Cardiac fibroblast (primary cell): ENCODE results near the gene CNN2.

Experiments
- DNase-seq, 2 donors: peaks; one replicate each; pipeline versions ENCODE4 v3.0.0 to v3.0.0-alpha.2; 2010; ENCODE audit warnings: low read depth in 2 of 2
- H3K4me3 ChIP-seq, 2 donors: replicated peaks in 1 of 2; 1 replicate in 1 of 2; 2 replicates in 1 of 2; pipeline ENCODE4 v1.5.1; 2011; ENCODE audit warnings: low read depth in 2 of 2, low read length in 2 of 2, mild to moderate bottlenecking in 2 of 2, moderate library complexity in 1 of 2
- TF ChIP-seq, protein P1 (sequence below): IDR thresholded peaks from one replicate; pipeline ENCODE4 v1.5.1; 2011; ENCODE audit warnings: low read depth, mild to moderate bottlenecking, low read length, inconsistent platforms

Gene CNN2

DNA sequence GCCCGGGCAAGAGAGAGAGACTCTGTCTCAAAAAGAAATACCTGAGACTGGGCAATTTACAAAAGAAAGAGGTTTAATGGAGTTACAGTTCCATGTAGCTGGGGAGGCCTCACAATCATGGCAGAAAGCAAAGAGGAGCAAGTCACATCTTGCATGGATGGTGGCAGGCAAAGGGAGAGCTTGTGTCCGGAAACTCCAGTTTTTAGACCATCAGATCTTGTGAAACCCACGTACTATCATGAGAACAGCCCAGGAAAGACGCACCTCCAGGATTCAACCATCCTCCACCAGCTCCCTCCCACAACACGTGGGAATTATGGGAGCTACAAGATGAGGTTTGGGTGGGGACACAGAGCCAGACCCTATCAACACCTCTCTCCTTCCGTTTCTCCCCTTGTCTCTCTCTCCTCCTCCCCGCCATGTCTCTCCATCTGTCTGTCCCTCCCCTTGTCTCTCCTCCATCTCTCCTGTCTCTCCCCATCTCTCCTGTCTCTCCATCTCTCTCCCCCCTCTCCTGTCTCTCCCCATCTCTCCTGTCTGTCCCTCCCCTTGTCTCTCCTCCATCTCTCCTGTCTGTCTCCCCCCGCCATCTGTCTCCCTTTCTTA is 58.7 kb downstream of the CNN2 start:
- TF ChIP-seq, protein P1, sequence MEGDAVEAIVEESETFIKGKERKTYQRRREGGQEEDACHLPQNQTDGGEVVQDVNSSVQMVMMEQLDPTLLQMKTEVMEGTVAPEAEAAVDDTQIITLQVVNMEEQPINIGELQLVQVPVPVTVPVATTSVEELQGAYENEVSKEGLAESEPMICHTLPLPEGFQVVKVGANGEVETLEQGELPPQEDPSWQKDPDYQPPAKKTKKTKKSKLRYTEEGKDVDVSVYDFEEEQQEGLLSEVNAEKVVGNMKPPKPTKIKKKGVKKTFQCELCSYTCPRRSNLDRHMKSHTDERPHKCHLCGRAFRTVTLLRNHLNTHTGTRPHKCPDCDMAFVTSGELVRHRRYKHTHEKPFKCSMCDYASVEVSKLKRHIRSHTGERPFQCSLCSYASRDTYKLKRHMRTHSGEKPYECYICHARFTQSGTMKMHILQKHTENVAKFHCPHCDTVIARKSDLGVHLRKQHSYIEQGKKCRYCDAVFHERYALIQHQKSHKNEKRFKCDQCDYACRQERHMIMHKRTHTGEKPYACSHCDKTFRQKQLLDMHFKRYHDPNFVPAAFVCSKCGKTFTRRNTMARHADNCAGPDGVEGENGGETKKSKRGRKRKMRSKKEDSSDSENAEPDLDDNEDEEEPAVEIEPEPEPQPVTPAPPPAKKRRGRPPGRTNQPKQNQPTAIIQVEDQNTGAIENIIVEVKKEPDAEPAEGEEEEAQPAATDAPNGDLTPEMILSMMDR = no peak

DNA sequence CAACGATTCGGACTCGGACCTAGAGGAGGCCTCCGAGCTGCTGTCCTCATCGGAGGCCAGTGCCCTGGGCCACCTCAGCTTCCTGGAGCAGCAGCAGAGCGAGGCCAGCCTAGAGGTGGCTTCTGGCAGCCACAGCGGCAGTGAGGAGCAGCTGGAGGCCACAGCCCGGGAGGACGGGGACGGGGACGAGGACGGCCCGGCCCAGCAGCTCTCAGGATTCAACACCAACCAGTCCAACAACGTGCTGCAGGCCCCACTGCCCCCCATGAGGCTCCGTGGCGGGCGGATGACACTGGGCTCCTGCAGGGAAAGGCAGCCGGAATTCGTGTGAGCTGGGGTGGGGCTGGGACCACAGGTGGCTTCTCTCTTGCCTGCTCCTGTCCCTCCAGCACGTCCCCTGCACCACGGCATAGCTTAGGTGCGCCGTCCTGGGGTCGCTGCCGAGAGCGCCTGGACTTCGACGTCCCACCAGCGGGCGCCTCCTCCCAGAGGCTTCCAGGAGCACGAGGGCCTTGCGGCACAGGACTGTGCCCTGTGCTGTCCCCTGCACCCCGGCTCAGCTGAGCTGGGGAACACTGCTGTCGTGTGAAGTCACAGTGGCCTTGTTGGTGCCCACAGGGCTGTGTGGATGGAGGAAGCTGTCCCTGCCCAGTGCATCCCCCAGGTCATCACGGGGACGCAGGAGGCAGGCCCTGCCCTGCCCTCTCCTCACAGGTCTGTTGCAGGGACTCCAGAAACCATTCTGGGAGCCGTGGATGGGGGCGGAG is 59.5 kb downstream of the CNN2 start:
- TF ChIP-seq, protein P1 = no peak
- no peak for DNase-seq
- H3K4me3 ChIP-seq = no peak overlapping the region

More for the DNA sequence above, 58.7 kb downstream of the CNN2 start:
- no peak overlapping the region for H3K4me3 ChIP-seq
- DNase-seq = no peak

DNA sequence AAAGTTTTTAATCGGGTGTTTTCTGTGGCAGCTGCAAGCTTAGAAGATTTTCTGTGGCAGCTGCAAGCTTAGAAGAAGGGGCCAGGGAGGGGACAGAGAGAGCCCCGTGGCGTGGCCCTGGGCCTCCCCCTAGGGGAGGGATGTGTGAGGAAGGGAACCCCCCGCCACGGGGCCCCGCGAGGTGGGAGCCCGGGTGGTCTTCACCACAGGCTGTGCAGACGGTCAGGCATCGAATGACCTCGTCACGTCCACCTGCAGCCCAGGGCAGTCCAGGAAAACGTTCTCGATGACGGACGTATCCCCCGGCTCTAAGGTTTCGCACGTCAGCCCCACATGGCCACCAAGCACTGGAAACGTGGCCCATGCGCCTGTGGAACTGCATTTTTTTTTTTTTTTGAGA is 60.2 kb downstream of the CNN2 start:
- TF ChIP-seq, protein P1 = no peak
- no peak for DNase-seq
- no peak overlapping the region for H3K4me3 ChIP-seq

DNA sequence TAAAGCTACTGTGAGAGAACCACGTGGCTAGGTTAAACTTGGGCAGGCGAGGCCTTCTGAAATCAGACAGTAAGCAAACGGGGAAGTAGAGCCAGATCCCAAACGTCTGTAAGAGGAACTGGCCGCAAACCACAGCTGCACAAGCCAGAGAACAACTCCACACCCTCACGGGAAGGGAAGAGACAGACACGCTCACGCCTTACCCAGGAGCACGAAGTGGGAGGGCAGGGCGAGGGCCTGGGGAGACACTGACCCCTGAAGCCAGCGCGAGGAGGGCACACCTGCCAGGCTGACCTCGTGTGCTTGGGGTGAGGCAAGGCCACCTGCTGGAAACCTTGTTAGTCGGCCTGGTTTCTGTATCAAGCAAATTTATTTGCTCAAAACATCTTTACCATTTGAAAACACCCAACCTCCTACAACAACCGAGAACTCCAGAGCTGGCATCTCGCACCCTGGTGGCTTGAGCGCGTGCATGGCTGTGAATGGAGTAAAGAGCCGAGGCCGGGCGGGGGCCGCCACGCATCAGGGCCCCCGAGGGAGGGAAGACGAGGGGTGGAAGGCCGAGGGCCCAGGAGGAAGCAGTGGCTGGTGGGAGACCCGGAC is 61.5 kb downstream of the CNN2 start:
- no peak overlapping the region for H3K4me3 ChIP-seq
- TF ChIP-seq, protein P1 = no peak
- DNase-seq = no peak

DNA sequence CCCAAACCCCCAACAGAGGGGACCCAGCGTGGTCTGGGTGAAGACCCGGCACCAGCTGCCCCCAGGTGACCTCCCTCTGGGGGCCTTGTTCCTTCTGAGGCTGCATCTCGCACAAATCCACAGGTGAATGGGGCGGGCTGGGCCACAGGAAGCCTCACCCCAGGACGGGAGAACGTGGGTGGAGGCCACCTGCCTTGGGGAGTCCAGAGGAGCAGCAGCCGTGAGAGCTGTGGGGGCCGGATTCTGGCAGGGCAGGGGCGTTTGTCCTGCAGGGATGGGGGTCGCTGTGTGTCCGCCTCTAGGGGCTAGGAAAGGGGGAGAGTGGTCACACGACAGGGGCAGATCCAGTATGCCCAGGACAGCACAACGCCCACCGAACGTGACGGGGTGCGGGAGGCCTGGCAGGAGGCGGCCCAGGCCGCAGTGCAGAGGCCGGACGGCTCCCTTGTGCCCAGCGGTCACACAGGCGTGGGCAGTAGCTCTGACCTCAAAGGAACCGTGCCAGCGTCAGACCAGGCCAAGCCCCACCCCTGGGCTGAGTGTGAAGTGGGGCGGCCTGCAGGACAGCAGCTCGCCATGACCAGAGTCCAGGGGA is 62.1 kb downstream of the CNN2 start:
- DNase-seq = no peak
- TF ChIP-seq, protein P1 = no peak
- no peak overlapping the region for H3K4me3 ChIP-seq
